Prostate gland (tissue), 2 donors: Measurements from ENCODE around the gene NIPA2.
"Not testable (repeated sequence)": the region's sequence is repeated elsewhere in the genome, so short reads cannot be mapped to it uniquely, and the experiment has no call there.

ENCODE experiments used
- CTCF ChIP-seq, 4 experiments: fragments of 200-600 bp in 2 of 4; fragments of 450-650 bp in 2 of 4; sonication (generic) in 2 of 4; IDR thresholded peaks; 1 replicate in 3 of 4; 2 replicates in 1 of 4; pipeline ENCODE4 v1.5.1; 2016 to 2019; ENCODE audit warnings: antibody characterized with exemption in 4 of 4, mild to moderate bottlenecking in 2 of 4, moderate library complexity in 2 of 4
- POLR2A ChIP-seq: fragments of 450-650 bp; IDR thresholded peaks from one replicate; pipeline ENCODE4 v1.6.1; 2016; ENCODE audit warnings: antibody characterized with exemption, mild to moderate bottlenecking
- POLR2AphosphoS5 ChIP-seq: sonication (generic); formaldehyde crosslinking; IDR thresholded peaks from one replicate; pipeline ENCODE4 v1.6.1; 2017; ENCODE audit warnings: antibody characterized with exemption

GRCh38 chr15:22803006-22803405 is 35.5 kb upstream of the NIPA2 start:
- TF ChIP-seq POLR2A; CTCF (IDR thresholded peaks at IDR 0.05); POLR2AphosphoS5: not testable (repeated sequence)
